Bronchus fibroblast of lung (primary cell): ENCODE data around the gene SMIM29. TPM values are rescaled to one million over a fixed set of nuclear protein-coding genes. Genes with fewer than 3 reads are reported as not detected.

ENCODE experiments used
- total RNA-seq: library from RNA; depleted of rRNA; stranded (reverse); fragments of >200 nt; gene quantifications from 2 replicates; pipeline ENCODE4 v1.2.3, GENCODE V29; 2015

SMIM29 gene
- total RNA-seq = 54.4 and 61.7 TPM in 2 replicates

DNA sequence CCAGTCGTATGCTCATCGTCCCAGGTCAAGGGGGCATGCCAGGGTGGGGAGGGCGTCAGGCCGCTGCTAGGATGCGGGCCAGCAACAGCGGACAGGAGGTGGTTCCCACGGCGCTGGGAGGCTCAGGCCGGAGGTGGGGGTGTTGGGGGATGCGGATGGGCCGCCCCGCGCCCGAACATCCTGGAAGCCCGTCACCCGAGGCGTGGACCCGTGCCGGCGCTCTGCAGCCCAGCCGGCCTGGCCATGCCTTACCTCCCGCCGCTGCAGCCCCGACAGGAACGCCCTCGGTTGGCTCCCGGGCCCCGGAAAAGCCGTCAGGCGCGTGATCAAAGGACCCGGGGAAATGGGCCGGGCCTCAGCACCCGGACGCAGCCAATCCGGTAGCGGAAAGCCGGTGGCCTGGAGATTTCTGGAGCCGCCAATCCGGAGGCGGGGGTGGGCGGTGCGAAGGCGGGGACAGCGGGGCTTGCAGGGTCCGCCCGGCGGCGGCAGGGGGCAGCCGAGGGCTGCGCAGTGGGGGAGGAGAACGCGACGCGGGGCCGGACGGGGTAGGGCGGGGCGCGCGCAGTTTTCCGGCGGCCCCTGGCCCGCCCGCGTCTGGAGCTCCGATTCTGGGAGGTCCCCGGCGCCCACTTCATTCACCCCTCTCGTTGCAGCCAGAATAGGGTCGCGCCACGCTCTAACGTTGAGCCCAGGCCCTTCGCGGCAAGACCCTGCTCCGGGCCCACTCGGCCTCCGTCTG is at the start of gene SMIM29:
TSS of gene SMIM29 (minus strand) at position 280 of the 742 bp plus-strand sequence. CDS start 1,215 bp downstream, outside the sequence.

DNA sequence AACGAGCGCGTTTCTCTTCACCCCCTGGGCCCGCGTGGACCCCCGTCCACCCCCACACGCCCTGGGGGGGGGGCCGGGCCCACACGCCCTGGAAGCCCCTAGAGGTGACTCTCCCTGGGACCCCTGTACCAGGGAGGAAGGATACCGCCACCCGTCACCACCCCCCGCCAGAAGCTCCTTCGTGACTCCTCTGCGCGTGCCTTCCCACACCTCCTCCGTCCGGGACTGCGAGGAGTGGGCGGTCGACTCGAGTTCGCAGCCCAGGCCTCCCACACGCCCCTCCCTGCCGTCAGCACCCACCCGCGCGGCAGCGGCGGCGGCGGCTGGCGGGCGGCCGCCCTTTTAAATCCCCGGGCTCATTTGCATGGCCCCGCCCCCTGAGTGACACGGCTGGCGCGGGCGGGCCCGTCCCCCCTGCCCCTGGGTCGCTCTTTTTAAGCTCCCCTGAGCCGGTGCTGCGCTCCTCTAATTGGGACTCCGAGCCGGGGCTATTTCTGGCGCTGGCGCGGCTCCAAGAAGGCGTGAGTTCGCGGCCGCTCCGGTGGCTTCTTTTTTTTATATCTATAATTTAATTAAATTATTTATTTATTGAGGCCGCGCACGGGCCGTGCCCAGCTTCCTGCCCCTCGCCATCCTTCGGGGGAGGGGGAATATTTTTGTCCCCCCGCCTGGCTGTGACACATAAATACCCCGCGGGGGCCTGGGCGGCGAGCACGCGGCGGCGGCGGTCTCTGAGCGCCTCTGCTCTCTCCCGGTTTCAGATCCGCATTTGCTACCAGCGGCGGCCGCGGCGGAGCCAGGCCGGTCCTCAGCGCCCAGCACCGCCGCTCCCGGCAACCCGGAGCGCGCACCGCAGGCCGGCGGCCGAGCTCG is 12.1 kb downstream of the SMIM29 start, which contains the start of gene HMGA1:
TSS of gene HMGA1 (plus strand) at position 431 of the 873 bp plus-strand sequence. CDS start 3,908 bp downstream, outside the sequence.

Other genes with a start within 250 kb of the SMIM29 start
- gene GRM4, start 102.9 kb downstream of the SMIM29 start, total RNA-seq = not detected in 2 replicates
- gene HMGA1, start 12.1 kb downstream of the SMIM29 start, total RNA-seq = 1,203 and 1,282 TPM in 2 replicates
- gene NUDT3, start 143.7 kb upstream of the SMIM29 start, total RNA-seq = 12.8 and 15.5 TPM in 2 replicates
- 4,034 and 4,340 TPM in 2 replicates for gene RPS10, start 177.1 kb upstream of the SMIM29 start, total RNA-seq
- gene PACSIN1, start 217.1 kb upstream of the SMIM29 start, total RNA-seq = not detected in 2 replicates